OCI-LY1 (cell line): ENCODE results near the gene ZNF507.

Source experiments
- CTCF ChIP-seq: fragments of 200-600 bp; sonication (generic), shearing (Covaris generic); IDR thresholded peaks from 2 replicates; pipeline ENCODE4 v1.5.1; 2017; ENCODE audit warnings: mild to moderate bottlenecking, antibody characterized with exemption, low read length, moderate library complexity, mixed read lengths
- EZH2 ChIP-seq: fragments of 200-600 bp; sonication (generic), shearing (Covaris generic); IDR thresholded peaks from 2 replicates; pipeline ENCODE4 v1.8.0; 2017; ENCODE audit warnings: borderline replicate concordance, mixed run types, mild to moderate bottlenecking, antibody characterized with exemption, low read length, moderate library complexity, mixed read lengths

- TF ChIP-seq CTCF (no peak), EZH2 (no peak)
These were observed 15.1 kb upstream of the ZNF507 start for GRCh38 chr19:32330213-32330857.
